Esophagus squamous epithelium (tissue), 4 donors: ENCODE measurements around the gene ANXA11.

Source experiments
- CTCF ChIP-seq, 6 experiments: fragments of 450-650 bp in 4 of 6; fragments of 200-600 bp in 2 of 6; sonication (generic) in 2 of 6; IDR thresholded peaks; one replicate each; pipeline ENCODE4 v1.5.1; 2016 to 2019; ENCODE audit warnings: antibody characterized with exemption in 6 of 6, mild to moderate bottlenecking in 4 of 6, moderate library complexity in 4 of 6
- POLR2A ChIP-seq, 4 donors: fragments of 450-650 bp; IDR thresholded peaks; one replicate each; pipeline ENCODE4 v1.6.1; 2017; ENCODE audit warnings: antibody characterized with exemption in 4 of 4, mild to moderate bottlenecking in 4 of 4, moderate library complexity in 3 of 4

- TF ChIP-seq CTCF (IDR thresholded peaks at IDR 0.05) (no peak), POLR2A (IDR thresholded peaks at IDR 0.05) (peak in 1 of 4 donors; percentile 21)
Observed at GRCh38 chr10:80158598-80159127, 46.7 kb downstream of the ANXA11 start.
